K562 (cell line): ENCODE data around the gene TCF7.

Experiments used
- BCOR ChIP-seq: fragments of 450-650 bp; IDR thresholded peaks from 2 replicates; pipeline ENCODE4 v1.6.1; 2016
- CTCF ChIP-seq, 3 experiments: IDR thresholded peaks in 2 of 3; conservative IDR thresholded peaks in 1 of 3; 2 replicates each; pipeline ENCODE4 v1.5.1; 2011 to 2012; ENCODE audit warnings: low read length in 3 of 3, mild to moderate bottlenecking in 3 of 3, control low read depth in 2 of 3, improper control_type of control experiment in 1 of 3, inconsistent platforms in 1 of 3, low read depth in 1 of 3, mixed read lengths in 1 of 3, moderate library complexity in 1 of 3; ENCODE audit not compliant: insufficient read depth in 2 of 3
- GTF2F1 ChIP-seq: IDR thresholded peaks from 2 replicates; pipeline ENCODE4 v1.6.1; 2011; ENCODE audit warnings: low read depth, low read length, improper control_type of control experiment
- KLF1 ChIP-seq: fragments of 450-650 bp; IDR thresholded peaks from 2 replicates; pipeline ENCODE4 v1.6.1; 2016; ENCODE audit warnings: missing genetic modification characterization, missing compliant biosample characterization
- SMAD4 ChIP-seq: fragments of 250-450 bp; sonication (Bioruptor Pico); conservative IDR thresholded peaks from 2 replicates; pipeline ENCODE4 v1.8.0; 2021; ENCODE audit warnings: inconsistent platforms, mild to moderate bottlenecking, moderate library complexity
- ZBTB34 ChIP-seq: fragments of 250-450 bp; sonication (Bioruptor Pico); IDR thresholded peaks from 2 replicates; pipeline ENCODE4 v1.8.0; 2021; ENCODE audit warnings: mild to moderate bottlenecking, moderate library complexity
- ZNF121 ChIP-seq: sonication (generic); formaldehyde crosslinking; conservative IDR thresholded peaks from 2 replicates; pipeline ENCODE4 v1.8.0; 2022; ENCODE audit warnings: missing genetic modification reagents
- ZNF282 ChIP-seq: sonication (generic); formaldehyde crosslinking; IDR thresholded peaks from 2 replicates; pipeline ENCODE4 v1.8.1; 2023; ENCODE audit warnings: missing genetic modification reagents

- no peak for TF ChIP-seq KLF1
- no peak for TF ChIP-seq GTF2F1
- TF ChIP-seq ZNF121 (CRISPR knock-in tag) = no peak
- no peak for TF ChIP-seq SMAD4 (CRISPR knock-in tag)
- TF ChIP-seq ZBTB34 (CRISPR knock-in tag) = no peak
- no peak for TF ChIP-seq CTCF (IDR thresholded peaks at IDR 0.05 in 2 of 3, conservative IDR thresholded peaks at IDR 0.05 in 1 of 3; ENCODE audit: insufficient read depth in 2 of 3, low read depth in 1 of 3, low read length in 3 of 3)
- no peak for TF ChIP-seq ZNF282 (CRISPR knock-in tag)
- TF ChIP-seq BCOR = no peak
These were observed 10.0 kb downstream of the TCF7 start for GRCh38 chr5:134124289-134125038.
